HCT116 (cell line): ENCODE measurements around the gene ROBO1. TPM values are rescaled to one million over a fixed set of nuclear protein-coding genes. Genes with fewer than 3 reads are reported as not detected.

Experiments
- ATAC-seq: fragments of 200-7000 bp; cut with Tn5 transposase; 2 replicates; pipeline ENCODE4 v1.9.1; 2020; ENCODE audit warnings: mild to moderate bottlenecking, moderate library complexity
- BruUV-seq: library from RNA; stranded (reverse); fragments of 400-500 nt; replicated peaks from 2 replicates; lab custom pipeline; 2021; lab: Mats Ljungman, UMichigan
- CTCF ChIA-PET: fragments of 300-600 bp; sonication (Branson Sonifier 250); formaldehyde crosslinking; loops from one replicate; lab custom pipeline; 2021; ENCODE audit warnings: antibody characterized with exemption; lab: Charles Lee
- POLR2A ChIA-PET: fragments of 300-600, 350-600 bp; sonication (Branson Sonifier 250); formaldehyde crosslinking; loops from one replicate; lab custom pipeline; 2021; ENCODE audit warnings: antibody characterized with exemption; lab: Charles Lee
- RAD21 ChIA-PET, 2 experiments: fragments of 300-600 bp; sonication (Branson Sonifier 250); formaldehyde crosslinking; loops; one replicate each; lab custom pipeline; 2023; ENCODE audit warnings: low total read pairs in 2 of 2; ENCODE audit not compliant: uncharacterized antibody in 2 of 2, unreplicated experiment in 2 of 2, low non-redundant PET in 1 of 2; lab: Charles Lee
- DNase-seq: peaks from one replicate; pipeline ENCODE4 v3.0.0-alpha.2; 2010; ENCODE audit warnings: low read depth, low spot score
- H2AFZ ChIP-seq: fragments of 200-600 bp; shearing (Covaris generic), sonication (generic); 2 replicates; pipeline ENCODE4 v1.6.1; 2017; ENCODE audit warnings: low read depth, mixed run types, mixed read lengths, antibody characterized with exemption, low read length; ENCODE audit not compliant: poor library complexity, severe bottlenecking
- H3K27ac ChIP-seq: 2 replicates; pipeline ENCODE4 v1.5.1; 2012; ENCODE audit warnings: low read depth, low read length
- H3K27me3 ChIP-seq: fragments of 200-600 bp; sonication (generic); 2 replicates; pipeline ENCODE4 v1.6.1; 2016; ENCODE audit warnings: mixed run types, low read length, mixed read lengths; ENCODE audit not compliant: insufficient read depth
- H3K36me3 ChIP-seq, 2 experiments: fragments of 200-500 bp in 1 of 2; fragments of 200-600 bp in 1 of 2; sonication (Bioruptor generic) in 1 of 2; sonication (generic) in 1 of 2; 2 replicates each; pipeline versions ENCODE4 v1.5.1 to v1.6.1; 2014 to 2016; ENCODE audit warnings: low read length in 2 of 2, inconsistent platforms in 1 of 2, mixed read lengths in 1 of 2, mixed run types in 1 of 2; ENCODE audit not compliant: insufficient read depth in 2 of 2, control insufficient read depth in 1 of 2
- H3K4me1 ChIP-seq, 2 experiments: fragments of 200-600 bp in 1 of 2; sonication (generic) in 1 of 2; 2 replicates each; pipeline versions ENCODE4 v1.5.1 to v1.6.1; 2012 to 2017; ENCODE audit warnings: low read length in 2 of 2, inconsistent platforms in 1 of 2, mild to moderate bottlenecking in 1 of 2, mixed read lengths in 1 of 2, mixed run types in 1 of 2, moderate library complexity in 1 of 2; ENCODE audit not compliant: insufficient read depth in 2 of 2, control insufficient read depth in 1 of 2
- H3K4me2 ChIP-seq: fragments of 200-600 bp; sonication (generic); 2 replicates; pipeline ENCODE4 v1.6.1; 2017; ENCODE audit warnings: mixed run types, low read length, mixed read lengths
- H3K4me3 ChIP-seq, 2 experiments: fragments of 200-600 bp in 1 of 2; sonication (generic) in 1 of 2; replicated peaks in 1 of 2; 2 replicates each; pipeline ENCODE4 v1.5.1; 2011 to 2016; ENCODE audit warnings: low read length in 2 of 2, control low read depth in 1 of 2, low read depth in 1 of 2, mild to moderate bottlenecking in 1 of 2, mixed read lengths in 1 of 2, mixed run types in 1 of 2
- H3K79me2 ChIP-seq: fragments of 200-600 bp; sonication (generic); 2 replicates; pipeline ENCODE4 v1.6.1; 2017; ENCODE audit warnings: mild to moderate bottlenecking, mixed run types, low read length, moderate library complexity, mixed read lengths; ENCODE audit not compliant: insufficient read depth
- H3K9ac ChIP-seq: fragments of 200-600 bp; sonication (generic); 2 replicates; pipeline ENCODE4 v1.6.1; 2016; ENCODE audit warnings: low read length, mixed read lengths
- H3K9me2 ChIP-seq: fragments of 200-600 bp; sonication (generic), shearing (Covaris generic); 2 replicates; pipeline ENCODE4 v1.6.1; 2017; ENCODE audit warnings: mixed run types, mild to moderate bottlenecking, moderate library complexity; ENCODE audit not compliant: insufficient read depth
- H3K9me3 ChIP-seq, 2 experiments: fragments of 200-500 bp in 1 of 2; fragments of 200-600 bp in 1 of 2; sonication (Bioruptor generic) in 1 of 2; sonication (generic) in 1 of 2; 2 replicates each; pipeline ENCODE4 v1.6.1; 2014 to 2017; ENCODE audit warnings: low read length in 2 of 2, mixed read lengths in 2 of 2, inconsistent platforms in 1 of 2, low read depth in 1 of 2, mild to moderate bottlenecking in 1 of 2, mixed run types in 1 of 2, moderate library complexity in 1 of 2; ENCODE audit not compliant: control insufficient read depth in 1 of 2, insufficient read depth in 1 of 2
- H4K20me1 ChIP-seq: fragments of 200-600 bp; sonication (generic), shearing (Covaris generic); 2 replicates; pipeline ENCODE4 v1.6.1; 2017; ENCODE audit warnings: mixed run types, mild to moderate bottlenecking, moderate library complexity; ENCODE audit not compliant: insufficient read depth
- CEBPB ChIP-seq: IDR thresholded peaks from 2 replicates; pipeline ENCODE4 v1.6.1; 2012; ENCODE audit warnings: low read depth
- ELF1 ChIP-seq: IDR thresholded peaks from 2 replicates; pipeline ENCODE4 v1.6.1; 2012; ENCODE audit warnings: low read depth, borderline replicate concordance
- EZH2phosphoT487 ChIP-seq: fragments of 200-600 bp; IDR thresholded peaks from 2 replicates; pipeline ENCODE4 v1.6.1; 2018; ENCODE audit warnings: antibody characterized with exemption, borderline replicate concordance
- FOSL1 ChIP-seq: IDR thresholded peaks from 2 replicates; pipeline ENCODE4 v1.6.1; 2012; ENCODE audit warnings: low read depth
- POLR2AphosphoS5 ChIP-seq: IDR thresholded peaks from 2 replicates; pipeline ENCODE4 v1.6.1; 2011; ENCODE audit warnings: mild to moderate bottlenecking, low read depth, low read length, moderate library complexity
- RAD21 ChIP-seq: IDR thresholded peaks from 2 replicates; pipeline ENCODE4 v1.6.1; 2012; ENCODE audit warnings: low read depth, mild to moderate bottlenecking
- TCF7L2 ChIP-seq: IDR thresholded peaks from 2 replicates; pipeline ENCODE4 v1.7.0; 2011; ENCODE audit warnings: borderline replicate concordance, inconsistent platforms; ENCODE audit not compliant: insufficient read depth, insufficient read length; ENCODE audit errors: extremely low read depth
- ZFX ChIP-seq: fragments of 450-650 bp; IDR thresholded peaks from 2 replicates; pipeline ENCODE4 v1.6.1; 2017
- ZNF274 ChIP-seq: fragments of 200-500 bp; sonication (Bioruptor generic); IDR thresholded peaks from 2 replicates; pipeline ENCODE4 v1.6.1; 2014; ENCODE audit warnings: mild to moderate bottlenecking, low read depth, low read length, inconsistent platforms
- intact Hi-C: fragments of 100-400 bp; cut with micrococcal nuclease; formaldehyde crosslinking; loops from 2 replicates; pipeline ENCODE4 v1.10.0; 2022
- total RNA-seq: library from RNA; stranded (reverse); gene quantifications from one replicate; pipeline ENCODE4 v1.2.1, GENCODE V29; 2021; ENCODE audit not compliant: unreplicated experiment

The ROBO1 gene
- total RNA-seq, 1 experiment from 2014 or later: 0.27 TPM

GRCh38 chr3:79157191-79157590 lies 610.6 kb downstream of the ROBO1 start:
- Histone ChIP-seq H3K4me2 (no peak overlapping the region), H2AFZ (no peak overlapping the region), H4K20me1 (no peaks in the 10 kb centered on the region), H3K9ac (no peak overlapping the region), H3K4me1 (no peaks in the 10 kb centered on the region), H3K36me3 (no peaks in the 10 kb centered on the region), H3K9me3 (peaks cover 12 to 32% of the 10 kb centered on the region in 2 experiments; a peak in 2 of 4 replicates), H3K9me2 (no peaks in the 10 kb centered on the region), H3K79me2 (no peaks in the 10 kb centered on the region), H3K27me3 (no peaks in the 10 kb centered on the region), H3K27ac (no peak overlapping the region)
- DNase-seq: no peak
- ChIA-PET CTCF (no interaction called here), RAD21 (no interaction called here)
- ATAC-seq: no peak
- no TSS peak for BruUV-seq
- no peak for TF ChIP-seq EZH2phosphoT487
- TF ChIP-seq ZFX: no peak
- TF ChIP-seq POLR2AphosphoS5: no peak
- no peak for TF ChIP-seq TCF7L2
- no peak for TF ChIP-seq CEBPB
- TF ChIP-seq ZNF274: no peak
- TF ChIP-seq RAD21: no peak
- no peak for TF ChIP-seq FOSL1
- TF ChIP-seq ELF1: no peak
- TF ChIP-seq, all 23 proteins: peak for 0
- POLR2A ChIA-PET: no interaction called here
- H3K4me3 ChIP-seq: no peak overlapping the region
- intact Hi-C loops: no loop called here

- intact Hi-C loops: no loop called here
Measured at GRCh38 chr3:79154865-79155264, 612.9 kb downstream of the ROBO1 start.

More at GRCh38 chr3:79154865-79155264, 612.9 kb downstream of the ROBO1 start:
- Histone ChIP-seq H3K9me3 (peaks cover 13 to 28% of the 10 kb centered on the region in 2 experiments; a peak in 2 of 4 replicates), H3K36me3 (no peaks in the 10 kb centered on the region), H3K9ac (no peak overlapping the region), H2AFZ (no peak overlapping the region), H3K27ac (no peak overlapping the region), H3K4me2 (no peak overlapping the region), H3K4me1 (no peaks in the 10 kb centered on the region), H3K9me2 (no peaks in the 10 kb centered on the region), H4K20me1 (no peaks in the 10 kb centered on the region), H3K4me3 (no peak overlapping the region), H3K27me3 (no peaks in the 10 kb centered on the region), H3K79me2 (no peaks in the 10 kb centered on the region)
- ATAC-seq (no peak), DNase-seq (no peak)
- CTCF ChIA-PET: no interaction called here
- POLR2A ChIA-PET: no interaction called here
- no peak for TF ChIP-seq RAD21
- RAD21 ChIA-PET: no interaction called here
- BruUV-seq: no TSS peak
